ENCODE data around the gene ALCAM.

Gene ALCAM

GRCh38 chr3:105366326-105367062 lies at the start of gene ALCAM (continued):
- TF ChIP-seq ZBTB11 (tag by site-specific recombination; conservative IDR thresholded peaks at IDR 0.05; ENCODE audit: low read depth): 0 out of 2 replicates have a peak, but pooled peaks have one; percentile 16
- peak; percentile 74 for TF ChIP-seq CTCF (tag by site-specific recombination; IDR thresholded peaks at IDR 0.05)
- TF ChIP-seq SP7 (tag by site-specific recombination; IDR thresholded peaks at IDR 0.05): 0 out of 2 replicates have a peak, but pooled peaks have one; percentile 65
- TF ChIP-seq SCRT1 (tag by site-specific recombination; IDR thresholded peaks at IDR 0.05; ENCODE audit: borderline replicate concordance): peak; percentile 65
- peak; percentile 46 for TF ChIP-seq ZBTB48 (tag by site-specific recombination; IDR thresholded peaks at IDR 0.05)
- TF ChIP-seq ZBTB17 (tag by site-specific recombination; IDR thresholded peaks at IDR 0.05): peak; percentile 95
- peak; percentile 98 for TF ChIP-seq ZNF341 (tag by site-specific recombination; IDR thresholded peaks at IDR 0.05; ENCODE audit: low read depth)
- 0 out of 2 replicates have a peak, but pooled peaks have one; percentile 39 for TF ChIP-seq ZNF629 (tag by site-specific recombination; IDR thresholded peaks at IDR 0.05)
- no peak for TF ChIP-seq ZNF626 (tag by site-specific recombination; IDR thresholded peaks at IDR 0.05)
- TF ChIP-seq ZFP37 (tag by site-specific recombination; IDR thresholded peaks at IDR 0.05): 0 out of 2 replicates have a peak, but pooled peaks have one; percentile 41
- TF ChIP-seq ZNF776 (tag by site-specific recombination; IDR thresholded peaks at IDR 0.05; ENCODE audit: borderline replicate concordance): no peak
- TF ChIP-seq ZNF366 (tag by site-specific recombination; conservative IDR thresholded peaks at IDR 0.05): peak; percentile 79
- TF ChIP-seq ZNF837 (tag by site-specific recombination; IDR thresholded peaks at IDR 0.05): peak; percentile 77; the same call in 1 of the 2 replicates
- TF ChIP-seq SP3 (tag by site-specific recombination; IDR thresholded peaks at IDR 0.05): peak; percentile 78
- TF ChIP-seq GLI2 (tag by site-specific recombination; IDR thresholded peaks at IDR 0.05; ENCODE audit: borderline replicate concordance, low read depth): no peak
- TF ChIP-seq ZNF654 (tag by site-specific recombination; IDR thresholded peaks at IDR 0.05; ENCODE audit: low read depth): peak; percentile 62
- TF ChIP-seq PRDM10 (tag by site-specific recombination; IDR thresholded peaks at IDR 0.05): peak; percentile 89
- peak; percentile 82 for TF ChIP-seq WT1 (tag by site-specific recombination; IDR thresholded peaks at IDR 0.05)
- TF ChIP-seq ZNF433 (tag by site-specific recombination; IDR thresholded peaks at IDR 0.05; ENCODE audit: low read depth): no peak
- peak; percentile 93 for TF ChIP-seq ZNF600 (tag by site-specific recombination; IDR thresholded peaks at IDR 0.05)
- 0 out of 2 replicates have a peak, but pooled peaks have one; percentile 34 for TF ChIP-seq ZXDB (tag by site-specific recombination; IDR thresholded peaks at IDR 0.05)
- TF ChIP-seq BCL11A (tag by site-specific recombination; IDR thresholded peaks at IDR 0.05; ENCODE audit: low read depth): no peak
- TF ChIP-seq ZBTB8A (tag by site-specific recombination; IDR thresholded peaks at IDR 0.05): peak; percentile 94
- TF ChIP-seq ZBTB26 (tag by site-specific recombination; optimal IDR thresholded peaks at IDR 0.05): peak; percentile 64
- peak; percentile 67; the same call in 1 of the 2 replicates for TF ChIP-seq ZNF660 (tag by site-specific recombination; IDR thresholded peaks at IDR 0.05)
- TF ChIP-seq ZNF639 (tag by site-specific recombination; IDR thresholded peaks at IDR 0.05): no peak
- TF ChIP-seq ZNF501 (tag by site-specific recombination; IDR thresholded peaks at IDR 0.05): peak; percentile 28
- TF ChIP-seq ZNF335 (tag by site-specific recombination; conservative IDR thresholded peaks at IDR 0.05): peak; percentile 8; the same call in 1 of the 2 replicates
- peak; percentile 79; the same call in 1 of the 2 replicates for TF ChIP-seq ZSCAN30 (tag by site-specific recombination; IDR thresholded peaks at IDR 0.05)

All from HEK293 (cell line).